ENCODE measurements around the gene PRIMA1. TPM values are rescaled to one million over a fixed set of nuclear protein-coding genes. Genes with fewer than 3 reads are reported as not detected.
A peak's percentile ranks its signal among the peaks of the same experiment; 100 is the strongest.

PRIMA1 gene, protein sequence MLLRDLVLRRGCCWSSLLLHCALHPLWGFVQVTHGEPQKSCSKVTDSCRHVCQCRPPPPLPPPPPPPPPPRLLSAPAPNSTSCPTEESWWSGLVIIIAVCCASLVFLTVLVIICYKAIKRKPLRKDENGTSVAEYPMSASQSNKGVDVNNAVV
- 0.08 TPM for total RNA-seq (ENCODE audit: unreplicated experiment)
- long read RNA-seq, result 0 reads

DNA sequence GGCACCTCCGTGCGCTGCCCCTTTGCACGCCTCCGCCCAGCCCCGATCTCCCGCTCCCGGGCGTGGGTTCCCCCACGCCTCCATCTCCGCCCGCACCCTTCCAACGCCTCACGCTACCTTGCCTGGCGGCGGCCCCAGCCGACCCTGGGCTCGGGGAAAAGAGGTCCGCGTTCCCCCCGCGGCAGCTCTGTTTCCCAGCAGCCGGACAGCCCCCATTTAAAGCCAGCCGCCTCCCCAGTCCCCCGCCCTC lies at the start of gene PRIMA1:
PRIMA1 (minus strand) TSS at position 193 of the 250 bp plus-strand sequence. CDS start 767 bp downstream, outside the sequence.
- Mint-ChIP-seq H3K4me1 (ENCODE audit: unreplicated experiment) (peaks cover 9% of the 10 kb centered on the region), H3K9me3 (ENCODE audit: unreplicated experiment) (no peaks in the 10 kb centered on the region), H3K27me3 (ENCODE audit: unreplicated experiment) (peaks cover 15% of the 10 kb centered on the region), H3K36me3 (ENCODE audit: low read depth, unreplicated experiment) (peaks cover 4% of the 10 kb centered on the region), H3K4me3 (ENCODE audit: unreplicated experiment) (peak within 1 kb of the TSS; percentile 86), H3K27ac (ENCODE audit: unreplicated experiment) (no peak within 1 kb of the TSS)
- DNase-seq (ENCODE audit: low spot score), result no peak
- TF ChIP-seq, protein P1, sequence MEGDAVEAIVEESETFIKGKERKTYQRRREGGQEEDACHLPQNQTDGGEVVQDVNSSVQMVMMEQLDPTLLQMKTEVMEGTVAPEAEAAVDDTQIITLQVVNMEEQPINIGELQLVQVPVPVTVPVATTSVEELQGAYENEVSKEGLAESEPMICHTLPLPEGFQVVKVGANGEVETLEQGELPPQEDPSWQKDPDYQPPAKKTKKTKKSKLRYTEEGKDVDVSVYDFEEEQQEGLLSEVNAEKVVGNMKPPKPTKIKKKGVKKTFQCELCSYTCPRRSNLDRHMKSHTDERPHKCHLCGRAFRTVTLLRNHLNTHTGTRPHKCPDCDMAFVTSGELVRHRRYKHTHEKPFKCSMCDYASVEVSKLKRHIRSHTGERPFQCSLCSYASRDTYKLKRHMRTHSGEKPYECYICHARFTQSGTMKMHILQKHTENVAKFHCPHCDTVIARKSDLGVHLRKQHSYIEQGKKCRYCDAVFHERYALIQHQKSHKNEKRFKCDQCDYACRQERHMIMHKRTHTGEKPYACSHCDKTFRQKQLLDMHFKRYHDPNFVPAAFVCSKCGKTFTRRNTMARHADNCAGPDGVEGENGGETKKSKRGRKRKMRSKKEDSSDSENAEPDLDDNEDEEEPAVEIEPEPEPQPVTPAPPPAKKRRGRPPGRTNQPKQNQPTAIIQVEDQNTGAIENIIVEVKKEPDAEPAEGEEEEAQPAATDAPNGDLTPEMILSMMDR (IDR thresholded peaks at IDR 0.05; ENCODE audit: unreplicated experiment), result no peak

DNA sequence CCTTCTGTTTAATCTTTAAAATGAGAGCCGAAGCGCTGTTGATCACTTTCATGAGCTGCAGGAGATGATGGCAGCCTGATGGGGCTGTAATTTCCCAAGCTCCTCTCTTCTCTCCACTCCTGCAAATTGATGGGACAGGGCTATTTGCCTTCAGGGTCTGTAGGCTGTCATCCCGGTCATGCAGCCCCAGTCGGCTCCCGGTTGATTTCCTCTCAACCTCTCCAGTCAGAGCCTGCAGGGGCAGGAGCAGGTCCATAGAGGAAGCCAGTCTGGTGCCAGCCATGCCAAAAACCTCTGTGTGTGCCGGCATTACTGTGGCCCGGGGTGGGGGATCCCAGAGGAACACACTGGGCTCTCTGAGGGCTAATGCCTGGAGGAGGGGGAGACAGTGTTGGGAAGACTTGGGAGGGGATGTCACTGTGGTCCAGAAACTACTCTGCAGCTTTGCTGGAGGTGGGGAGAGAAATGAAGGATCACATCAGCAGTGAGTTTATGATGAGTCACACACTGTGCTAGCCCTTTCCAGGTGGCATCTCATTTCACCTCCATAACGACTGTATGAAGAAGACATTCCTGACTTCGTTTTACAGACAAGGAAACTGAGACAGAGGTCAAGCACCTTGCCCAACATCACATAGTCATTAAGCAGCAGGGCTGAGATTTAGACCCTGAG lies 46.5 kb upstream of the PRIMA1 start:
- no peak overlapping the region for H3K27ac Mint-ChIP-seq (ENCODE audit: unreplicated experiment)
- TF ChIP-seq, protein P1 (IDR thresholded peaks at IDR 0.05; ENCODE audit: unreplicated experiment), result no peak
- no peak overlapping the region for H3K4me3 Mint-ChIP-seq (ENCODE audit: unreplicated experiment)
- no peak for DNase-seq (ENCODE audit: low spot score)
- peaks cover 3% of the 10 kb centered on the region for H3K4me1 Mint-ChIP-seq (ENCODE audit: unreplicated experiment)
- peaks cover 3% of the 10 kb centered on the region for H3K36me3 Mint-ChIP-seq (ENCODE audit: low read depth, unreplicated experiment)
- peaks cover 2% of the 10 kb centered on the region for H3K27me3 Mint-ChIP-seq (ENCODE audit: unreplicated experiment)
- no peaks in the 10 kb centered on the region for H3K9me3 Mint-ChIP-seq (ENCODE audit: unreplicated experiment)

DNA sequence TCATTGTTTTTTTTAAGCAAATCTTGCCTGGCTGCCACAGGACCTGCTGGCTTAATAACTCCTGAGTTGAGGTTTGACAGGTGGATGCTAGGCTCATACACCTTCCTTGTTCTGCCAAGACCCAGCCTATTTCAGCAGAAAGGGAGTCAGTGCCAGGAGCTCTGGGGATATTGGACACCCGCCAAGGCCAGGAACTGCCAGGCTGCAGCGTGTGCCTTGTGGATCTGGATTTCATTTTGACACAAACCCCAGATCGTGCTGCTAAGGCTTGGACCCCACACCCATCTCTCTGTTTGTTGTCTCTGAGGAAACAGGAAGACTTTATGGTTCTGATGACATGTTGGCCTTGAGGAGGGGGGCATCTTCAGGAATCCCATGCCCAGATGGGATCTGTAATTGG lies 44.4 kb upstream of the PRIMA1 start:
- peaks cover 3% of the 10 kb centered on the region for H3K4me1 Mint-ChIP-seq (ENCODE audit: unreplicated experiment)
- no peaks in the 10 kb centered on the region for H3K9me3 Mint-ChIP-seq (ENCODE audit: unreplicated experiment)
- no peak overlapping the region for H3K4me3 Mint-ChIP-seq (ENCODE audit: unreplicated experiment)
- TF ChIP-seq, protein P1 (IDR thresholded peaks at IDR 0.05; ENCODE audit: unreplicated experiment), result no peak
- H3K27me3 Mint-ChIP-seq (ENCODE audit: unreplicated experiment), result peaks cover 6% of the 10 kb centered on the region
- DNase-seq (ENCODE audit: low spot score), result no peak
- H3K36me3 Mint-ChIP-seq (ENCODE audit: low read depth, unreplicated experiment), result peaks cover 3% of the 10 kb centered on the region
- H3K27ac Mint-ChIP-seq (ENCODE audit: unreplicated experiment), result no peak overlapping the region

DNA sequence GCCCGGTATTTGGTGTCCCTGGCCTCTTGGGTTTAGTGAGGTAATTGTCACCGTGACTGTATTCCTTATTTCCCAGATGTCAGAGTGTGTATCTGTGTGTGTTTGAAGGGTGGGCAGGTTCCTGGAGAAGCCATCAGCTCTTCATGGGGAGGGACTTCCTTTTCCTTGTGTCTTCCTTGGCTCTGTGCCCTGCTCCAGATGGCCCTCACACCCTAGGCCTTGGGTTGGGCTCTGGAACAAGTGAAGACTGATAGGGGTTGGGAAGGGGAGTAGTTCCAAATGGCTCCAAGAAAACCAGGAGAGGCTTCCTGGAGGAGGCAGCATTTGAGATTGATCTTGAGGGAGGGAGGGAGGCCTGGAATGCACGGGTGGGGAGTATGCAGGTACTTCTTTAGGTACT lies 43.8 kb upstream of the PRIMA1 start:
- Mint-ChIP-seq H3K9me3 (ENCODE audit: unreplicated experiment) (no peaks in the 10 kb centered on the region), H3K27me3 (ENCODE audit: unreplicated experiment) (peaks cover 6% of the 10 kb centered on the region), H3K4me1 (ENCODE audit: unreplicated experiment) (peaks cover 3% of the 10 kb centered on the region), H3K36me3 (ENCODE audit: low read depth, unreplicated experiment) (peaks cover 3% of the 10 kb centered on the region), H3K4me3 (ENCODE audit: unreplicated experiment) (no peak overlapping the region), H3K27ac (ENCODE audit: unreplicated experiment) (no peak overlapping the region)
- DNase-seq (ENCODE audit: low spot score), result no peak
- TF ChIP-seq, protein P1 (IDR thresholded peaks at IDR 0.05; ENCODE audit: unreplicated experiment), result no peak

DNA sequence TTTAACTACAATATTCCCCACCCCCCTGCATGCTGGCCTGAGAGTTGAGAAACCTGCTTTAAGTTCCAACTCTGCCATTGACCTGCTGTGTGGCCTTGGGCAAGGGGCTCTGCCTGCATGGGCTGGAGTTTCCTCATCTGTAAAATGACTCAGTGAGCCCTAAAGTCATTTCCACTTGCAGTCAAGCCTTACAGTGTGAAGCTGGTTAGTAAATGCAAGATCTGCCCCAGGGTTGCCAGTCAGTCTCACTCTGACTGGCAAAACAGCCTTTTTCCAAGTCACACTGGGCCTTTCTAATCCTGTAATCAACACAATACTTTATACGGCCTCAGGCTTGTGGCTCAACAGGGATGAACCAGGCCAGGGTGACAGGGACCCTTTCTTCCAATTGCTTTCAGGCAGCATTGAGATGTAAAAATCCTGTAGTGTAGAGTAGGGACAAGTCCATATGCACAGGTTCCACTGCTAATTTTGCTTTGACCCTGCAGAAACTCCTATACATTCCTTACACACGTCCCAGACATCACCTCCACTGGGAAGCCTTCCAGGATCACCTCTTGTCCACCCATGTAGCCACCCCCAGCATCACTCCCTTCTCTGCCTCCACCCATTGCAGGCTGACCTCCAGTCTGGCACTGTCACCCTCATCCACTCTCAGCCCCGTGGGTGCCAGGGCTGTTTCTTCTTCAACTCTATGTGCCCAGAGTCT lies 42.6 kb upstream of the PRIMA1 start:
- H3K36me3 Mint-ChIP-seq (ENCODE audit: low read depth, unreplicated experiment), result peaks cover 3% of the 10 kb centered on the region
- peaks cover 3% of the 10 kb centered on the region for H3K4me1 Mint-ChIP-seq (ENCODE audit: unreplicated experiment)
- H3K4me3 Mint-ChIP-seq (ENCODE audit: unreplicated experiment), result no peak overlapping the region
- no peak overlapping the region for H3K27ac Mint-ChIP-seq (ENCODE audit: unreplicated experiment)
- DNase-seq (ENCODE audit: low spot score), result no peak
- H3K27me3 Mint-ChIP-seq (ENCODE audit: unreplicated experiment), result peaks cover 6% of the 10 kb centered on the region
- no peaks in the 10 kb centered on the region for H3K9me3 Mint-ChIP-seq (ENCODE audit: unreplicated experiment)
- TF ChIP-seq, protein P1 (IDR thresholded peaks at IDR 0.05; ENCODE audit: unreplicated experiment), result no peak
